Spleen (tissue), 7 donors: Measurements from ENCODE around the gene ENGASE.

Source experiments
- CTCF ChIP-seq, 11 experiments: fragments of 200-600 bp in 7 of 11; fragments of 450-650 bp in 4 of 11; sonication (generic) in 4 of 11; IDR thresholded peaks in 8 of 11; conservative IDR thresholded peaks in 3 of 11; 1 replicate in 7 of 11; 2 replicates in 4 of 11; pipeline versions ENCODE4 v1.4.0 to v1.8.0; 2016 to 2021; ENCODE audit warnings: antibody characterized with exemption in 11 of 11, inconsistent platforms in 4 of 11, mild to moderate bottlenecking in 1 of 11
- POLR2A ChIP-seq, 3 donors: fragments of 450-650 bp; IDR thresholded peaks; one replicate each; pipeline ENCODE4 v1.5.1; 2017; ENCODE audit warnings: antibody characterized with exemption in 3 of 3, mild to moderate bottlenecking in 1 of 3
- POLR2AphosphoS5 ChIP-seq, 3 donors: sonication (generic); formaldehyde crosslinking; IDR thresholded peaks; one replicate each; pipeline ENCODE4 v1.5.1; 2017; ENCODE audit warnings: antibody characterized with exemption in 3 of 3
- donor health status: DM: no; HTN: no; CAD: no; lungs with moderate emphysema.
- donor health status: DM: no; HTN: no; CAD: no.
- donor health status: DM: no; HTN: no; CAD: no.

DNA sequence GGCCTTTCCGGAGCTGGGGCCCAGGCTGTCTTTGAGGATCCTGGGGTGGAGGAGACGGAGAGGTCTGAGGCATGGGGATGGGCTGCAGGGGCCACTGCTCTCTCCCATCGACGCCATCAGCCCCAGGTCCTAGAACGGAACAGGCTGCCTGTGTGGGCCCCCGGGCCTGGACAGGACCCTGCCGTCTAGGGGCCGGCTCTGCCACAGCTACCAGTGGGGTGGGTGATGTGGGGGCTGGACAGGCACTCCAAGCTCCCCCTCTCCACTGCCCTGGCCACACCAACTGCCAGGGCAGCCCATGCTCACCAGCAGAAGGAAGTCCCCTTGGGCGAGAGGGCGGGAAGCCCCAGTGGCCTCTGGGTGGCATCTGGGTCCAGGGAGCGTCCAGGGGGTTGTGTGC, 37.8 kb downstream of the ENGASE start:
- no peak for TF ChIP-seq POLR2A (IDR thresholded peaks at IDR 0.05)
- no peak for TF ChIP-seq CTCF (IDR thresholded peaks at IDR 0.05 in 8 of 11, conservative IDR thresholded peaks at IDR 0.05 in 3 of 11)
- TF ChIP-seq POLR2AphosphoS5 (IDR thresholded peaks at IDR 0.05): no peak
